Pancreas (tissue), 10 donors: ENCODE measurements around the gene DERL3. TPM values are rescaled to one million over a fixed set of nuclear protein-coding genes. Genes with fewer than 3 reads are reported as not detected.
A peak's percentile ranks its signal among the peaks of the same experiment; 100 is the strongest.

ENCODE experiments used
- ATAC-seq, 4 donors: fragments of 200-7000 bp; cut with Tn5 transposase; one replicate each; pipeline versions ENCODE4 v1.8.0 to v1.9.1; 2020; ENCODE audit warnings: mild to moderate bottlenecking in 4 of 4, moderate library complexity in 4 of 4
- DNase-seq, 6 donors: peaks; one replicate each; pipeline ENCODE4 v3.0.0-alpha.2; 2020
- FAIRE-seq: peaks from 2 replicates; lab custom pipeline; 2012; peaks lifted over from hg19 to GRCh38; lab: Jason Lieb, UNC
- H3K27ac ChIP-seq, 4 donors: fragments of 200-600 bp; sonication (generic); 1 replicate in 3 of 4; 2 replicates in 1 of 4; pipeline versions ENCODE4 v1.5.0 to v1.8.0; 2020
- H3K27me3 ChIP-seq, 4 donors: fragments of 200-600 bp; one replicate each; pipeline ENCODE4 v1.8.0; 2021
- H3K36me3 ChIP-seq, 3 donors: fragments of 200-600 bp; sonication (generic) in 1 of 3; one replicate each; pipeline versions ENCODE4 v1.5.0 to v1.8.0; 2020 to 2021
- H3K4me1 ChIP-seq, 3 donors: fragments of 200-600 bp; one replicate each; pipeline ENCODE4 v1.8.0; 2021
- H3K4me3 ChIP-seq, 4 donors: fragments of 200-600 bp; sonication (generic) in 2 of 4; one replicate each; pipeline versions ENCODE4 v1.5.0 to v1.8.0; 2020 to 2021
- H3K9me3 ChIP-seq, 4 donors: fragments of 200-600 bp; one replicate each; pipeline ENCODE4 v1.8.0; 2021
- CTCF ChIP-seq, 4 donors: fragments of 200-600 bp; sonication (generic) in 3 of 4; IDR thresholded peaks; one replicate each; pipeline versions ENCODE4 v1.5.0 to v1.8.0; 2021; ENCODE audit warnings: antibody characterized with exemption in 4 of 4
- WGBS, 2 donors: extraction: QIAGEN DNeasy Blood & Tissue Kit; methylation state at CpG; one replicate each; pipeline ENCODE4 v1.1.7; 2013; 5-methylcytosine and 5-hydroxymethylcytosine counted together
- intact Hi-C, 3 donors: fragments of 100-400 bp; cut with DNase I; formaldehyde crosslinking; loops; one replicate each; pipeline versions ENCODE4 v1.11.1 to v1.14.2; 2022
- polyA plus RNA-seq, 2 donors: library from polyadenylated mRNA; stranded (reverse); fragments of 200-250 nt; gene quantifications; one replicate each; pipeline ENCODE4 v1.2.3, GENCODE V29; 2013
- total RNA-seq, 6 donors: library from RNA; stranded (reverse); fragmentation: NEBNext Ultra II Directional in 4 of 6; extraction: Animal tissue kit (Norgen Biotek cat#: 25700) in 4 of 6; gene quantifications; one replicate each; pipeline versions ENCODE4 v1.2.1 to v1.2.4, GENCODE V29; 2021 to 2023
- donor health status: healthy with polysubstance abuse.
- donor health status: DM: no; HTN: no; CAD: no; lungs with moderate emphysema.
- donor health status: DM: no; HTN: no; CAD: no.
- donor health status: control.
- donor health status: control.
- donor health status: Bipolar disorder and iron deficiency.
- donor health status: DM: yes; HTN: yes; CAD: no.
- donor health status: DM: no; HTN: no; CAD: no.
- donor health status: DM: no; HTN: no; CAD: no.
- donor health status: DM: yes; HTN: yes; CAD: no.

The DERL3 gene
- total and polyA plus RNA-seq, 8 donors = 13.0 to 26.5 (median 19.6) TPM

DNA sequence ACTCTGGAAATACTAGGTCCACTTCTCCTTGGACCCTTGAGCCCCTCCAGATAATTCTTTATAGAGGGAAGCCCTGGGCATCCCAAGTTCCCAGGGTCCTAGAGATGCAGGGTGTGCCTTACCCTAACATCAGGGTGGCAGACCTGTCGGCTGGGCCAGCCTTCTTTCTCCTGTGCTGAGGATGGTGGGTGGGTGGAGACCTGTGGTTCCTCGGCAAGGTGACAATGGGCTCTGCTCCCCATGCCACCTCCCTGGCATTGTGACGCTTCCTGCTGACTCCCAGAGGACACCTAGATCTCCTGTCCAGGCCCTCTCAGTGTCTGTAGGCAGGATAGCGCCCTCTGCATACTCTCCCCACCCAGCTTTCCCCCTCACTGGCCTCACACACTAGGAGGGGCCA is 3.8 kb upstream of the DERL3 start:
- no peaks in the 10 kb centered on the region for H3K36me3 ChIP-seq
- intact Hi-C loops = loop anchor here in 1 of 3 donors (5.0 kb wide), 1 partner anchor 295 kb away; no protein-coding TSS in a partner anchor
- FAIRE-seq (no peak), ATAC-seq (no peak), DNase-seq (no peak)
- TF ChIP-seq CTCF (IDR thresholded peaks at IDR 0.05) = no peak
- H3K4me3 ChIP-seq = no peak overlapping the region
- no peaks in the 10 kb centered on the region for H3K9me3 ChIP-seq
- 86 to 96% methylated on average over 4 of the region's 4 CpGs for WGBS, 2 donors
- H3K27ac ChIP-seq = no peak overlapping the region
- no peaks in the 10 kb centered on the region for H3K4me1 ChIP-seq
- no peaks in the 10 kb centered on the region for H3K27me3 ChIP-seq

GRCh38 chr22:23841736-23842445 is 3.1 kb upstream of the DERL3 start:
- ATAC-seq = no peak
- peak in 1 of 6 donors; percentile 64 for DNase-seq
- Histone ChIP-seq H3K9me3 (no peaks in the 10 kb centered on the region), H3K4me3 (no peak overlapping the region), H3K4me1 (peaks cover 0 to 6% (median 0%) of the 10 kb centered on the region in 3 donors), H3K36me3 (no peaks in the 10 kb centered on the region), H3K27ac (no peak overlapping the region), H3K27me3 (no peaks in the 10 kb centered on the region)
- no peak for TF ChIP-seq CTCF (IDR thresholded peaks at IDR 0.05)
- intact Hi-C loops = loop anchor here in 1 of 3 donors (5.0 kb wide), 1 partner anchor 295 kb away; no protein-coding TSS in a partner anchor
- WGBS, 2 donors = 77 to 81% methylated on average over 20 of the region's 20 CpGs
- FAIRE-seq = no peak

DNA sequence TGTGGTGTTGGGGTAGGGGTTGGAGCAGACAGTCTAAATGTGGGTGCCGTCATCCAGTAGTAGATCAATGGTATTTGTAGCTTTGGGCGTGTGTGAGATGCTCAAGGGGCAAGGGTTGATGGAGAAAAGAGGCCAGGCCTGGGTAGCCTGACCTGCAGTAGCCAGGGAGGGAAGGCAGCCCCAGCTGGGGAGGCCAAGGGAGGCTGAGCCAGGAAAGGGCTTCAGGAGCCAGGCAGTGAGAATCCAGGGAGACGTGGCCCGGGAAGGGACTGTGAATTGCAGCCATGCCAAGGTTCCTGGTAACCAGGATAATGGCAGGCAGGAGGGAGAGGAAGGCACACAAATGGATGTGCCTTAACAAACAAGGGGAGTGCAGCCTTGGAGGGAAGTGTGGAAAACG is 2.5 kb upstream of the DERL3 start:
- TF ChIP-seq CTCF (IDR thresholded peaks at IDR 0.05) = no peak
- intact Hi-C loops = loop anchor here in 1 of 3 donors (5.0 kb wide), 1 partner anchor 294 kb away; no protein-coding TSS in a partner anchor
- Histone ChIP-seq H3K4me1 (peaks cover 0 to 7% (median 0%) of the 10 kb centered on the region in 3 donors), H3K36me3 (no peaks in the 10 kb centered on the region), H3K27me3 (no peaks in the 10 kb centered on the region), H3K27ac (no peak overlapping the region), H3K4me3 (no peak overlapping the region), H3K9me3 (no peaks in the 10 kb centered on the region)
- FAIRE-seq (no peak), DNase-seq (peak in 1 of 6 donors; percentile 54), ATAC-seq (no peak)
- 85 to 86% methylated on average over 5 of the region's 5 CpGs for WGBS, 2 donors

DNA sequence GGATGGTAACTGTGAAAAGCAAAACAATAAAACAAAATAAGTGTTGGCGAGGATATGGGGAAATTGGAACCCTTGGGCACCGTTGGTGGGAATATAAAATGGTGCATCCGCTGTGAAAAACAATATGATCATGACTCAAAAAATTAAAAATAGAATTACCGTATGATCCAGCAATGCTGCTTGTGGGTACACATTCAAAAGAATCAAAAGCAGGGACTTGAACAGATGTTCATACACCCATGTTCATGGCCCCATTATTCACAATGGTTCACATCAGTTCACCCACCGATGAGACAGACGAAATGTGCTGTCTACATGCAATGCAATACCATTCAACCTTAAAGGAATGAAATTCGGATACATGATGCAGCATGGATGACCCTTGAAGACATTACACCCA is 1.2 kb upstream of the DERL3 start:
- no peaks in the 10 kb centered on the region for H3K9me3 ChIP-seq
- no peaks in the 10 kb centered on the region for H3K27me3 ChIP-seq
- FAIRE-seq (no peak), DNase-seq (peak in 1 of 6 donors; percentile 14), ATAC-seq (no peak)
- H3K27ac ChIP-seq = no peak overlapping the region
- no peak for TF ChIP-seq CTCF (IDR thresholded peaks at IDR 0.05)
- intact Hi-C loops = loop anchor here in 1 of 3 donors (5.0 kb wide), 1 partner anchor 293 kb away; no protein-coding TSS in a partner anchor
- H3K4me1 ChIP-seq = peaks cover 0 to 8% (median 6%) of the 10 kb centered on the region in 3 donors
- H3K4me3 ChIP-seq = no peak overlapping the region
- 78 to 87% methylated on average over 7 of the region's 7 CpGs for WGBS, 2 donors
- peaks cover 0 to under 1% (median 0%) of the 10 kb centered on the region in 3 donors for H3K36me3 ChIP-seq
